ENCODE measurements around the gene SMG7. TPM values are rescaled to one million over a fixed set of nuclear protein-coding genes. Genes with fewer than 3 reads are reported as not detected.

SMG7 gene
- total RNA-seq, 1 experiment from 2014 or later: 54.1 TPM

- Histone ChIP-seq H3K4me2 (ENCODE audit: low read length) (no peak overlapping the region), H3K36me3 (ENCODE audit: control insufficient read depth in 1 of 2, insufficient read depth in 2 of 2, low read length in 2 of 2) (no peaks in the 10 kb centered on the region), H3K9me3 (ENCODE audit: control insufficient read depth in 1 of 2, insufficient read depth in 1 of 2, low read depth in 1 of 2, low read length in 2 of 2) (no peaks in the 10 kb centered on the region), H3K27ac (ENCODE audit: low read depth, low read length) (no peak overlapping the region), H2AFZ (ENCODE audit: low read depth, low read length, poor library complexity, severe bottlenecking) (no peak overlapping the region), H3K9me2 (ENCODE audit: insufficient read depth) (peaks cover 3% of the 10 kb centered on the region; the same call in 1 of the 2 replicates), H3K27me3 (ENCODE audit: insufficient read depth, low read length) (0 out of 2 replicates have a peak, but pooled peaks cover 3% of the 10 kb centered on the region), H3K4me1 (ENCODE audit: control insufficient read depth in 1 of 2, insufficient read depth in 2 of 2, low read length in 2 of 2) (peaks cover 0 to 12% of the 10 kb centered on the region in 2 experiments; a peak in 2 of 4 replicates), H3K9ac (ENCODE audit: low read length) (no peak overlapping the region), H3K79me2 (ENCODE audit: insufficient read depth, low read length) (no peaks in the 10 kb centered on the region), H3K4me3 (replicated peaks in 1 of 2; ENCODE audit: low read depth in 1 of 2, low read length in 2 of 2) (no peak overlapping the region), H4K20me1 (ENCODE audit: insufficient read depth) (no peaks in the 10 kb centered on the region)
- POLR2A ChIA-PET: no interaction called here
- intact Hi-C loops (cut with micrococcal nuclease): no loop called here
- DNase-seq (ENCODE audit: low read depth, low spot score) (no peak), ATAC-seq (no peak)
- CTCF ChIA-PET: interaction anchor here (1.0 kb wide), 1 partner anchor 21 kb away, joined by 3 read pairs; no protein-coding TSS in a partner anchor
- RAD21 ChIA-PET (ENCODE audit: low non-redundant PET in 1 of 2, low total read pairs in 2 of 2, uncharacterized antibody in 2 of 2, unreplicated experiment in 2 of 2): no interaction called here
- BruUV-seq (replicated peaks): no TSS peak
- TF ChIP-seq FOSL1 (IDR thresholded peaks at IDR 0.05; ENCODE audit: low read depth) (no peak), CBX3 (IDR thresholded peaks at IDR 0.05; ENCODE audit: low read depth) (no peak), SIN3A (IDR thresholded peaks at IDR 0.05; ENCODE audit: low read depth) (no peak), ZFX (IDR thresholded peaks at IDR 0.05) (no peak), EGR1 (IDR thresholded peaks at IDR 0.05; ENCODE audit: low read depth) (no peak), TCF7L2 (IDR thresholded peaks at IDR 0.05; ENCODE audit: borderline replicate concordance, extremely low read depth, insufficient read depth, insufficient read length) (no peak), YY1 (IDR thresholded peaks at IDR 0.05; ENCODE audit: extremely low read depth, insufficient replicate concordance, low read depth, low read length) (no peak), MAX (IDR thresholded peaks at IDR 0.05) (no peak), ATF3 (IDR thresholded peaks at IDR 0.05) (no peak), CEBPB (IDR thresholded peaks at IDR 0.05; ENCODE audit: low read depth) (no peak), CTCF (IDR thresholded peaks at IDR 0.05 in 2 of 3, conservative IDR thresholded peaks at IDR 0.05 in 1 of 3; ENCODE audit: borderline replicate concordance in 1 of 3, insufficient read depth in 1 of 3, low read depth in 2 of 3, low read length in 2 of 3) (no peak), SP1 (IDR thresholded peaks at IDR 0.05; ENCODE audit: low read depth) (no peak)
- TF ChIP-seq, protein P1, sequence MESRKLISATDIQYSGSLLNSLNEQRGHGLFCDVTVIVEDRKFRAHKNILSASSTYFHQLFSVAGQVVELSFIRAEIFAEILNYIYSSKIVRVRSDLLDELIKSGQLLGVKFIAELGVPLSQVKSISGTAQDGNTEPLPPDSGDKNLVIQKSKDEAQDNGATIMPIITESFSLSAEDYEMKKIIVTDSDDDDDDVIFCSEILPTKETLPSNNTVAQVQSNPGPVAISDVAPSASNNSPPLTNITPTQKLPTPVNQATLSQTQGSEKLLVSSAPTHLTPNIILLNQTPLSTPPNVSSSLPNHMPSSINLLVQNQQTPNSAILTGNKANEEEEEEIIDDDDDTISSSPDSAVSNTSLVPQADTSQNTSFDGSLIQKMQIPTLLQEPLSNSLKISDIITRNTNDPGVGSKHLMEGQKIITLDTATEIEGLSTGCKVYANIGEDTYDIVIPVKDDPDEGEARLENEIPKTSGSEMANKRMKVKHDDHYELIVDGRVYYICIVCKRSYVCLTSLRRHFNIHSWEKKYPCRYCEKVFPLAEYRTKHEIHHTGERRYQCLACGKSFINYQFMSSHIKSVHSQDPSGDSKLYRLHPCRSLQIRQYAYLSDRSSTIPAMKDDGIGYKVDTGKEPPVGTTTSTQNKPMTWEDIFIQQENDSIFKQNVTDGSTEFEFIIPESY (IDR thresholded peaks at IDR 0.05; ENCODE audit: extremely low read depth, insufficient replicate concordance, low read length): no peak
- TF ChIP-seq, protein P2, sequence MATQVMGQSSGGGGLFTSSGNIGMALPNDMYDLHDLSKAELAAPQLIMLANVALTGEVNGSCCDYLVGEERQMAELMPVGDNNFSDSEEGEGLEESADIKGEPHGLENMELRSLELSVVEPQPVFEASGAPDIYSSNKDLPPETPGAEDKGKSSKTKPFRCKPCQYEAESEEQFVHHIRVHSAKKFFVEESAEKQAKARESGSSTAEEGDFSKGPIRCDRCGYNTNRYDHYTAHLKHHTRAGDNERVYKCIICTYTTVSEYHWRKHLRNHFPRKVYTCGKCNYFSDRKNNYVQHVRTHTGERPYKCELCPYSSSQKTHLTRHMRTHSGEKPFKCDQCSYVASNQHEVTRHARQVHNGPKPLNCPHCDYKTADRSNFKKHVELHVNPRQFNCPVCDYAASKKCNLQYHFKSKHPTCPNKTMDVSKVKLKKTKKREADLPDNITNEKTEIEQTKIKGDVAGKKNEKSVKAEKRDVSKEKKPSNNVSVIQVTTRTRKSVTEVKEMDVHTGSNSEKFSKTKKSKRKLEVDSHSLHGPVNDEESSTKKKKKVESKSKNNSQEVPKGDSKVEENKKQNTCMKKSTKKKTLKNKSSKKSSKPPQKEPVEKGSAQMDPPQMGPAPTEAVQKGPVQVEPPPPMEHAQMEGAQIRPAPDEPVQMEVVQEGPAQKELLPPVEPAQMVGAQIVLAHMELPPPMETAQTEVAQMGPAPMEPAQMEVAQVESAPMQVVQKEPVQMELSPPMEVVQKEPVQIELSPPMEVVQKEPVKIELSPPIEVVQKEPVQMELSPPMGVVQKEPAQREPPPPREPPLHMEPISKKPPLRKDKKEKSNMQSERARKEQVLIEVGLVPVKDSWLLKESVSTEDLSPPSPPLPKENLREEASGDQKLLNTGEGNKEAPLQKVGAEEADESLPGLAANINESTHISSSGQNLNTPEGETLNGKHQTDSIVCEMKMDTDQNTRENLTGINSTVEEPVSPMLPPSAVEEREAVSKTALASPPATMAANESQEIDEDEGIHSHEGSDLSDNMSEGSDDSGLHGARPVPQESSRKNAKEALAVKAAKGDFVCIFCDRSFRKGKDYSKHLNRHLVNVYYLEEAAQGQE (IDR thresholded peaks at IDR 0.05; ENCODE audit: low read depth): no peak
Observed at GRCh38 chr1:183582021-183582713, 109.9 kb downstream of the SMG7 start.
